Stimulated activated CD4-positive, alpha-beta T cell treated with anti-CD3 and anti-CD28 coated beads, Interleukin-2, amount 100 ng/mL, for 4 hours (primary cell): Measurements from ENCODE around the gene SMIM44.

Experiments
- DNase-seq: peaks from one replicate; pipeline ENCODE4 v3.0.0-alpha.2; 2020; ENCODE audit warnings: low read depth

SMIM44 gene

DNA sequence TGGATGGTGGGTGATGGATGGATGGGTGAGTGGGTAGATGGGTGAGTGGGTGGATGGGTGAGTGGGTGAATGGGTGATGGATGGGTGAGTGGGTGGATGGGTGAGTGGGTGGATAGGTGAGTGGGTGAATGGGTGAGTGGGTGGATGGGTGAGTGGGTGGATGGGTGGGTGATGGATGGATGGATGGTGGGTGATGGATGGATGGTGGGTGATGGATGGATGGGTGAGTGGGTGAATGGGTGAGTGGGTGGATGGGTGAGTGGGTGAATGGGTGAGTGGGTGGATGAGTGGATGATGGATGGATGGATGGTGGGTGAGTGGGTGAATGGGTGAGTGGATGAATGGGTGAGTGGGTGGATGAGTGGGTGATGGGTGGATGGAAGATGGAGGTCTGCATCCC is 5.7 kb downstream of the SMIM44 start:
- no peak for DNase-seq

DNA sequence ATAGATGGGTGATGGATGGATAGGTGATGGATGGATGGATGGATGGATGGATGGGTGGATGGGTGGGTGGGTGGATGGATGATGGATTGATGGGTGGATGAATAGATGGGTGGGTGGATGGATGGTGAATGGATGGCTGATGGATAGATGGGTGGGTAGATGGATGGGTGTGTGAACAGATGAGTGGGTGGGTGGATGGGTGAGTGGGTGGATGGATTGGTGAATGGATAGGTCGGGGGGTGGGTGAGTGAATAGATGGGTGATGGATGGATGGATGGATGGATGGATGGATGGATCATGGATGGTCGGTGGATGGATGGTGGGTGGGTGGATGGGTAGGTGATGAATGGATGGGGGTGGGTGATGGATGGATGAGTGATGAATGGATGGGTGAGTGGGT is 6.4 kb downstream of the SMIM44 start:
- no peak for DNase-seq

DNA sequence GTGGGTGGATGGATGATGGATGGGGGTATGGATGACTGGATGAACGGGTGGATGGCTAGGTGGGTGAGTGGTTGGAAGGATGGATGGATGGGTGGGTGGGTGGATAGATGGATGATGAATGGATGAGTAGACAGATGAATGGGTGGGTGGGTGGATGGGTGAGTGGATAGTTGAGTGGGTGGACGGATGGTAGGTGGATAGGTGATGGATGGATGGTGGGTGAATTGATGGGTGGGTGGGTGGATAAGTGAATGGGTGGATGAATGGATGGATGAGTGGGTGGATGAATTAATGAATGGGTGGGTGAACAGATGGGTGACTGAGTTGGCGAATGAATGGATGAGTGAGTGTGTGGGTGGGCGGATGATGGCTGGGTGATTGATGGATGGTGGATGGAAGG is 7.8 kb downstream of the SMIM44 start:
- DNase-seq, result no peak

DNA sequence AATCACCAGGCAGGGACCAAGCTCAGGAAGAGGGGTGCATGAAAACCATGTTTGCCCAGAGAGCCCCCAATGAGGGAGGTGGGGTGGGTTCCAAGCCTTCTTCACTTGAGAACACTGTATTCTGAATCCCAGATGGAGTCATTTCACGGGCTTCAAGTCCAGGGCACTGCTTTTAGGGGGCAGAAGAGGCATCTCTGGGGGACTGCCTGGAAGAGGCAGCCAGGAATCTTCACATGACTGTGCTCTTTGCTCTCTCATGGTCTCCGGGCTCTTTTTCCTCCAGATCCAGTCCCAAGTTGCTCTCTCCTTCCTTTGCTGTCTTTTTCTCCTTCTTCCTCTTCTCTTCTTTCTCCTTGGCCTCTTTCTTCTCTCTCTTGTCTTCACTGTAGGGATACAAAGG is 8.6 kb downstream of the SMIM44 start:
- no peak for DNase-seq

DNA sequence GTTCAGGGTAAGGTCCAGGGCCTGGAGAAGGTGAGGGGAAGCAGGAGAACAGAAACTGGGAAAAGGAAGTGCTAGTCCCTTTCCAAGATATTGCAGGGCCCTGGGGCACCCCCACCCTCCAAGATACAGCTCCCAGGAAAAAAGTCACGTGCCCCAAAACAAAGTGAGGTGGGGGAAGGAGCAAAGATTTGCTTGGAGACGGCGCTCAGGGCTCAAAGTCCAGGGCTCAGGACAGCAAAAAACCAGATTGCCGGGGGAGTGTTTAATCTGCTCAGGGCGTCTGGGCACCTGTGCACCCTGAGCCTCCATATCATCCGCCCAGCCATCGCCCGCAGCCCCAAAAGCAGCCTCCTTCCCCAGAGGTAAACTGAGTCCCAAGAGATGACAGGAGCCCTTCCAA is 9.2 kb downstream of the SMIM44 start:
- no peak for DNase-seq

DNA sequence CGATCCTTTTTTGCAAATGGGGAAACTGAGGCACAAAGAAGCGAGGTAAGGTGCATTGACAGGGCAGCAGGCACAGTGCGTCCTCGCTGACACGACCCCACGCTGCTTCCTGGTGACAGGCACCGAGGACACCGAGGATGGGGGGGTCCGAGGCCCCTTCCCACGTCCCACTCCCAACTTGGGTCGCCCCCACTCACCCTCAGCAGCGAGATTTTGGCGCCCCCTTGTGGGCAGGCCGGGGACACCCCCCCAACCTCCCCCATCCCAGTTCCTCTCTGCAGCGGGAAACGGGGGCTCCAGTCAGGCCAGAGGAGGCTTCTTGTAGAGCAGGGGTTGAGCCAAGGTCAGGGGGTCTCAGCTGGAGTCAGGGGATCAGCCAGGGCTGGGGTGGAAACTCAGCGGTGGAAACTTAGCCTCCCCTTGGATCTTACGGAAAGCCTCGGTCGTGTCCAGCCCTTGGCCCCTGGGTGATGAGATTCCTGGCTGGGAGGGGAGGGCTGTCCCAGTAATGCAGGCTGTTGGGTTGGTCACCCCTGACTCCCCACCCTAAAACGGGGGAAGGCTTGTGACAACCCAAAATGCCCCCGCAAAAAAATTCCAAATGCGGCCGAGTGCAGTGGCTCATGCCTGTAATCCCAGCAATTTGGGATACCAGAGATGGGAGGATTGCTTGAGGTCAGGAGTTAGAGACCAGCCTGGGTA is 11.1 kb downstream of the SMIM44 start:
- no peak for DNase-seq

DNA sequence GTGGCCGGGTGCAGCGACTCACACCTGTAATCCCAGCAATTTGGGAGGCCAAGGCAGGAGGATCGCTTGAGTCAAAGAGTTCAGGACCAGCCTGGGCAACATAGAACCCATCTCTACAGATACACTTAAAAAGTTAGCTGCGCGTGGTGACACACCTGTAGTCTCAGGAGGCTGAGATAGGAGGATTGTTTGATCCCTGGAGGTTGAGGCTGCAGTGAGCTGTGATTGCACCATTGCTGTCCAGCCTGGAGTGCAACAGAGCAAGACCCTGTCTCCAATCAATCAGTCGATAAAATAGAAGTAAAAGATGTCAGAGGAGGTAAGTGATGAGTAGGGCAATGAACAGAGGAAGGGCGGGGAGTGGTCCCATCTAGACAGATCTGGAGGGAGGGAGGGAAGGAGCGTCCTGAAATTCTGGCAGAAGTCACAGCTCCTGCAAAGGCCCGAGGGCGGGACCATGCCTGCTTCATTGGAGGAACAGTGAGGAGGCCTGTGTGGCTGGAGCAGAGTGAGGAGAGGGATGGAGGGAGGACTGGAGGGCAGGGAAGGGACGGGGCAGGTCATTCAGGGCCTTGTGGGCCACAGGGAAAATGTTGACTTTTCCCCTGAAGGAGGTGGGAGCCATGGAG is 12.6 kb downstream of the SMIM44 start:
- DNase-seq, result no peak

DNA sequence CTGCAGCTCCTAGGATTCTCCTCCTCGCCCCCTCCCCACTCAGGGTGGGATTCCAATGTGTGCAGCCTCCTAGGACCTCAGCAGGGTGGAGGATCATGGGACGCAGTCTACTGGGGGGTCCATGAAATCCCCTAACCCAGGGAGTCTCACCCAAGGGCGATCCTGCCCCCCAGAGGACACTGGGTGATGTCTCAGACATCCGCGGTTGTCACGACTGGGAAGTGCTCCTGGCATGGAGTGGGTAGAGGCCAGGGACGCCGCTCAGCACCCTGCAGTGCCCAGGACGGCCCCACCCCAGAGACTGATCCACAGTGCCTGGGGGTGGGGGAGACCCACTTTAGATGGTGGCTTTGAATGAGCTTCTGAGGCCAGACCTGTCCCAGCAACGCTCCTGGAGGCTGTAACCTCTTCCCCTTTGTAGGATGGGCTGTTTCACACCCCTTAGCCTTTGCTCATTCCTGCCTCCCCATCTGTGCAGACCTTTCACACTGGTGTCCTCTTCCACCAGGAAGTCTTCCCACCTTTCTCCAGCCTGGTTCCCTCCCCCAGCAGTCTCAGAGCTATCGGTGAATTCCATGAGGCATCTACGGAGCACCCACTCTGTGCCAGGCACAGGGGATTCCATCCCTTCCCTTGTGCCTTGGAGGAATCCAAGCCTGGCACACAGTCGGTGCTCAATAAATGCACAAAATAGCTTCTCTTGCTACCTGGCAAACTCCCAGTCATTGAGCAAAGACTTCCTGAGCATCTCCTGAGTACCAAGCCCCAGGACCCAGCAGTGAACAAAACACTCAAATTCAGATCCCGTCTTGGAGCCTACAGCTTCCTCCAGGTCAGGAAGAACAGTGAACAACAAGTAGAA is 13.4 kb downstream of the SMIM44 start:
- DNase-seq, result no peak

DNA sequence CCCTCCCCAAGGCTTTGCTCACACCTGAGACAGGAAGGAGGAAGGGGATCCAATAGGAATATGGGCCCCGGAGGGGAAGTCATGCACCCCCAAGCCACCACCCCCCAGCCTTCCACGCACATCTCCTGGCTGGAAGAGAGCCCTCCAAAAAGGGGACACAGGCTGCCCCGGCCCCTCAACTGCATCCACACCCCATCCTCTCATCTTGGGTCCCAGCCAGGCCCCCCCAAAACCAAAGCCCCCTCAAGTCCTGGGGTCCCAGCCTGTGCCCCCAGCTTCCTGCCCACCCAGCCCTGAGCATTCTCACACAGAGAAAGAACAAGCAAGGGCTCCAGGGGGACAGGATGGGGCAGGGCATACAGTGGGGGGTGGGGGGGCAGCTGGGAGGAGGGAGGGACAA is 15.0 kb downstream of the SMIM44 start:
- DNase-seq, result no peak

DNA sequence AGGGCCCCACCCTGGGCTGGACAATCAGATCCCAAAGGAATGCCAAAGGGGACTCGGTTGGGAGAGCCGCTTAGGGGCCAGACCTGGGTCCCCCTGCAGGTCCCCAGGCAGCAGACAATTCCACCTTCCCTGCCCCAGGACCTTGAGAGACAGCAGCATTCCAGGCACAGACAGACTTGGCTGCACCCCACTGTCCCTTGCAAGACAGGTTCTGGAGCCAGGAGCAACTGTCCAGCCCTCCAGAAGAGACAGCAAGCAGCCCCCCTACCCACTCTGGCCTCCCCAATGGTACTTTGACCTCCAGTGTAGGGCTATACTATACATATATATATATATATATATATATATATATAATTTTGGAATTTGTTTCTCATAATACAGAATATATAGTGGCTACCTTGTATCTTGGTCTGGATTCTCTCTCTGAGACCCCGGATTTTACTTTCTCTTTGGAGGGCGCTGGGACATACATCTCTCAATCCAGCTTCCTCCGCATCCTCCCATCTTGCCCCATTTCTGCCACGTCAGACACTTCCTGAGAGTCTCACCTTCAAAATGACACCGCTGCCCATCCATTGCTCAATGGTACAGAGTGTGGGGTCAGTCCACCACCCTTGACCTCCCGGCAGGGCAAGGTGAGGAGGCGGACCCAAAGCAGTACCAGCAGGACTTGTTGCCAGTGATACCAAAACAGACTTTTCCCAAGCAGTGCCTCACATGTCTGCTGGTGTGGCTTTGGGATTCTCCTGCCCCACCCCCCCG is 15.6 kb downstream of the SMIM44 start:
- no peak for DNase-seq

DNA sequence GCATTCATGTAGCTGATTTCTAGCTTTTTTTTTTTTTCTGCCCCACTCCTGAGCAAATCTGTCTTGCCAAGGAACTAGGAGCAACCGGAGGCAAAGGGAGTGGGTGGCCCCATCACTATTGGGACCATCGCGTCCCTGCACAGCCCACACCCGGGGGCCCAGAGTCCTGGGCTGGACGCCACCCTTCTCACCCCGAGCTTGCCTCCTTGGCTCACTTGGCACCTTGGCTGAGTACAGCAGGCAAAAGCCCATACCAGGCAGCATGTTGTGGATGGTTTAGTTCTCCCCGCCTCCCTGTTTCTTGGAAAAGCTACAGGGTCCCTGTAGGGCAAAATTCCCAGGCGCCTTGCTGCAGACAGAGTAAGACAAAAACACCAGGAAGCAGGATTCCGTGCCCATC is 16.6 kb downstream of the SMIM44 start:
- DNase-seq, result no peak

DNA sequence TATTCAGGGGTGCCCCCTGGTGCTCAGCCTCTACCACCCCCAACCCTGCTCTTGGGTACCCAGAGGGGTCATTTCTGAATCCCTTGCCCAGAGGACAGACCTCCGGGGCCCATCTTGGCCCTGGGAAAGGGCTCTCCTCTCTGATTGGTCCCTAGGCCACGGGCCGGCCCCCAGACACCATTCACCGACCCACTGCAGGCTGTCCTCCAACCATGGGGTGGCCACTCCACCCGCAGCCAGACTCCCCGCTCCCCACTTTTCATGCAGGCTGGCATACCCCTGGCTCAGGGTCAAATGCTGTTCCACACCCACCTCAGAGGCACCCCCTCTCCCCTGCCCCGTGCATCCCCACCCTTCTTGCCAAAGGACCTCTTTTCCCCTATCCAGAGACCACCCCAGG is 17.7 kb downstream of the SMIM44 start:
- DNase-seq, result no peak

DNA sequence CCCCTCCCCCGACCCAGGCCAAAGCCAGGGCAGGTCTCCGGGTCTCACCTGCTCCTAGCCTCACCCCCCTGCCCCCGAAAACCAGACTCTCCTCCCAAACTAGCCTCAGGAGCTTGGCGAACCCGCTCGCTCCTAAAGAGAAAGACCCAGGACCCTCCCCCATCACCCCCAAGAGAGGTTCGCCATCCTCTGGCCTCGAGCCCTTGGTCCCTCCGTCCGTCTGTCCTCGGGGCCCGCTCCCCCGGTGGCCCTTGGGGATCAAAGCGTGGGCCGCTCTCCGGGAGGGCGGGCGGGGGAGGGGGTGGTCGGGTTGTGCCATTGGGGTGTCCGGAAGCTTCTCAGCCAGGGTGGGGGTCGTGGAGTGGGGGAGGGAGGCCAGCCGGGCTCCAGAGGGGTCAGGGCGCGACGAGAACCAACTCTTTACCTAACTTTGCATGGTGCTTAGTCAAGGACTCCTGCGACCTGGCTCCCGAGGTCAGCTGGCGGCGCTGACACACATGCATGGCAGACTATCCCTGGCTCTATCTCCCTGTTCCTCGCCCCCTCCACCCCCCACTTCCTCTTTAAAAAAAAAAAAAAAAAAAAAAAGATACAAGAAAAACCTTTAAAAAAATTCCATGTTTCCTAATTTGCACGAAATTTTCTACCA is 18.5 kb downstream of the SMIM44 start:
- no peak for DNase-seq

DNA sequence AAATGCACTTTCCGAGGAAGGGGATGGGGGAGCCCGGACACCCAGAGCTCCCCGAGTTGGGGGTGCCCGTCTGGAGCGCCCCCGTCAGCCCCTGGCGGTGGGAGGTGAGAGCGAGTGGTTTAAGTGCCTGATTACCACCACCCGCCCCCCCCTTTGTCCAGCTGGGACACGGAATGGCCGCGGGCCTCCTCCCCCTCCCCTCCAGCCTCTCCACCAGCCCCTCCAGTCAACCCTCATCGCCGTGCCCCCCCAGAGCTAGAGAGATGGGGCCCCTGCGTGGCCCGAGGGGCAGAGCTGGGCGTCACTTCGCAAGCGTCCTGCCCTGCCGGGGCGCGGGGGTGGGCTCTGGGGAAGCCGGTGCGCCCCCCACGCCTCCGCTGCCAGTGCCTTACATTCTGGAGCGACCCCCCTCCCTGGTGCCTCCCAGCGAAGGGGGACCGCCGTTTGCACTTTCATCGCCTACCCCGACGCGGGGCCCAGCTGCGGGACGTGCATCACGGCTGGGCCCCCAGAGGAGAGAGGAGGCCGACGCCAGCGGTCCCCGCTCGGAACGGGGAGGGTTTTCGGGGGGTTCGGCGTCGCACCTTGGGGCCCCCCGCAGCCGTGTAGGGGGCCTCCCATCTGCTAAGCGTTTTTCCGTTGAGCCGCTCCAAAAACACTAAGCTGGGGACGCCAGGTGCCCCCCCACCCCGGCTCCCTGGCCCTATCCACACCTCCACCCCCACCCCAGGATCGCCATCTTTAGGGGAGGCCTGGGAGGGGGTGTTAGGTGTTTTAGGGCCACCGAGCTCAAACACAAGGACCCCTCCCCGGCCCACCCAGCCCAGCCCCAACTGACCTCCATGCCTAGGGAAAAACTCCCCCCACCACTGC is 19.3 kb downstream of the SMIM44 start:
- DNase-seq, result no peak

DNA sequence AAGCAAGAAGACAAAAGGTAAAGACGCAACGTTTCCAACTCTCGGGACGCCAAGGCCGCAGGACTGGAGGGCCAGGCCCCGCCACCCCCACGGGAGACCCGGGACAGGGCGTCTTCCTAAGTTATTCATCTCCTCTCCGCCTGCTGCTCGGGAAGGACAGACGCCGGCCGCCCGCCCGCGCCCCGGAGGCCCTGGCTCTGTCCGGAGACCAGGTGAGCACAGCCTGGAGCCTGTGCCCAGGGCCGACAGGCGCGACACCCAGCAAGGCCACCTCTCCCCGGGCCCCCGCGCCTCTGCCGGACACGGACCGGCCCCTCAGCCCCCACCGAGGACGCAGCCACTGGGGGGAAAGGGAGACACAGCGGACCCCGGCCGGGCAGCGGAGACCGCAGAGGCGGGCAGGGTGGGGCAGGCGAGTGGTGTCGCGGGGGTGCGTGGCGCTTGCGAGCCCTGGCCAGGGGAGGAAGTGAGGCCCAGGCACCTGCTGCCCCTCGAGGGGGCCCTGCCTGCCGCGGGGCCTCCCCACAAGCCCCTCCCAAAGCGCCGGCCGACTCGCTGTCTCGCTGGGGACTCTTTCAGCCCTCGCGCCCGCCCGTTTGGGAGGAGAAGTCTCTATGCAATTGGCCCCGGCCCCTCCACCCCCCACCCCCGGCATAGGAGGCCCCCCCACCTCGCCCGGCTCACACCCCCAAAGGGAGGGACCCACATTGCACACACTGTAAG is 20.1 kb downstream of the SMIM44 start:
- no peak for DNase-seq

DNA sequence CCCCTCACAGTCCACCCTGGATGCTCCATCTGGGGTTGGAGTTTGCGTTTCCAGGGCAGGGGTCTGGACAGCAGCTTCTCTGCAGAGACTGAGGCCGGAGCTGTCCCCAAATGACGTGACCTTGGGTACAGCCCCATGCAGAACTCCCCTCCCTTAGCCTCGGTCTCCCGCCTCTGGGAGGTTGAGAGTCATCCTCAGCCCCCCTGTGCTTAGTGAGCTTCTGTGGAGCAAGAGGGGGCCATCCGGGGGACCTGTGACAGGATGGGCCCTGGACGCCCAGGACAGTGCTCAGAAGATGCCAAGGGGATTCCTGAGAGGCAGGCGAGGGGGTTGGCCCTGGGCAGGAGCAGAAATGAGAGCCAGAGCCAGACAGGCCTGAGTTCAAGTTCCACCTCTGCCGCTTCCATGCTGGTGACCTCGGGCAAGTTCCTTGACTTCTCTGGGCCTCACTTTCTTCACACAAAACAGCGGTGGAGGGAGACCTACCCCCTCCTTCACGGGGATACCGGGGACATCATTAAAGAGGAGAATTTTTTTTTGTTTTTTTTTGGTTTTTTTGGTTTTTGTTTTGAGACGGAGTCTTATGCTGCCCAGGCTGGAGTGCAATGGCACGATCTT is 23.2 kb downstream of the SMIM44 start:
- DNase-seq, result no peak

DNA sequence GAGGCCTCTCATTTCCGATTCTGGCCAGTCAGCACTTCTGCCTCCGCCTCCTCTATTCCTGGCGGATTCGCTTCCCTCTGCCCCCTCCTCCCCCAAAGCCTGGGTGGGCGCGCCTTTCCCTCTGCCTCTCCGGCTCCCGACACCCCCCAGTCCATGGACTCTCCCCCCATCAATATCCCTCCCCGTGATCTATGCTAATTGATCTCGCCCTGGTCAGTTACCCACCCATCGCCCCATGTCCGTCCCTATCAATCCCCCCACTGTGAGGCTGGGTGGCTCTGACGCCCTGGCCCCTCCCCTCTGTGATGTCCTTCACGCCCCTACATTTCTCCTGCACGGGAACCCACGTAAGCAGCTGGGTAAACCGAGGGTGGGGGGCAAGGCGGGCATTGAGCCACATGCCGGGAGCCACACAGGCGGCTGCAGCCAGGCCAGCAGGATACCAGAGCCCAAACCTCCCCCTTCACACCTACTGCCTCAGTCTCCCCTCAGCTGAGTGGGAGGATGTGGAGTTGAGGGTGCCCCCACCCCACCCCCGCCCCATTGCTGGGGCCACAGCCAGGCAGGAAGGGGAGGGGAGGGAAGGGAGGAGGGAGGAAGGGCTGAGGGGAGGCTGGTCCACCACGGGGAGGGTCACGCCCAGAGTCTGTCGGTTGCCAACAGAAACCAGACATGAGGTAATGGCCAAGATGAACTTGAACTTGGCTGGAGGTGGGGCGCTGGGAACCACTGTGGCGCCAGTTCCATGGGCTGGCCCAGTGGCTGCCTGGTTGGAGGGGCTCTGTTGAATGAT is 24.0 kb downstream of the SMIM44 start:
- DNase-seq, result no peak

DNA sequence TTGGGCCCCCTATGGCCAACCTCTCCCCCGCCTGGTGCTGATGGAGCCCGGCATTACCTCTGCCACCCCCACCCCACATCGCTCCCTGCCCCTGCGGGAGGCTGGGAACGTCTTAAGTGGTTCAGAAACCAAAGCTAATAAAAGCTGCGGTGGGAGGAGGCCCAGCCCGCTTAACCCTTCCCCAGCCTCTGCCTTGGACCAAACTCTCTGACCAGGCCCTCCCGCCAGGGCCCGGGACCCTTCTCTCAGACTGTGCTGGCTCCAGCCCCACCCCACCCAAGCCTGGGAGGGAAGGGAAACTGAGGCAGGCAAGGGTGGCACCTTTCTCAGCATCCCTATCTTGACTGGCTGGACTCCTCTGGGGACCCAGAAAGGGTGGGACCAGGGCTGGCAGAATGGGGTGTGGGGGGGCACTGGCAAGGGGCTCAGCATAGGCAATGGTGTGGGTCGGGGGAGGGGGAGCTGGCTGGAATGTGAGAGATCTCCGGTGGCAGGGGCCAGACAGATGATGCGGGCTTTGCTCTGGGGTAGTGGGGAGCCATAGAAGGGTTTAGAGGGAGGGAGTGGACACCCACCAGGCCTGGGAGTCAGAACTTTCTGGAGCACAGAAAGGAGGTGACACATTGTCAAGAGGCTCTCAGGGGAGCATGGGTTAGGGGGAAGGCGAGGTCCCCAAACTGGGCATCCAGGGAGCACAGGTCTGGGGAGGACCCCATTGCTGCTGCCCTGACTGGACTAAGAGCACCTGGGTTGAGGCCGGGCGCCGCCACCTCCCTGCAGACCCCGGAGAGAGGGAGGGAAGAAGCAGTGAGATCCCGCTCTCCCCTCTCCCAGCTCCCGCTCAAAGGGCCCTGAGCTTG is 24.8 kb downstream of the SMIM44 start:
- no peak for DNase-seq
